Fibroblast of peridontal ligament (primary cell): ENCODE results near the gene RER1.
"Not testable (repeated sequence)": the region's sequence is repeated elsewhere in the genome, so short reads cannot be mapped to it uniquely, and the experiment has no call there.

Experiments used
- DNase-seq: peaks from one replicate; pipeline ENCODE4 v3.0.0-alpha.2; 2010; ENCODE audit errors: extremely low read depth

Gene RER1

GRCh38 chr1:2427976-2428375, 36.3 kb downstream of the RER1 start:
- DNase-seq, result no peak

DNA sequence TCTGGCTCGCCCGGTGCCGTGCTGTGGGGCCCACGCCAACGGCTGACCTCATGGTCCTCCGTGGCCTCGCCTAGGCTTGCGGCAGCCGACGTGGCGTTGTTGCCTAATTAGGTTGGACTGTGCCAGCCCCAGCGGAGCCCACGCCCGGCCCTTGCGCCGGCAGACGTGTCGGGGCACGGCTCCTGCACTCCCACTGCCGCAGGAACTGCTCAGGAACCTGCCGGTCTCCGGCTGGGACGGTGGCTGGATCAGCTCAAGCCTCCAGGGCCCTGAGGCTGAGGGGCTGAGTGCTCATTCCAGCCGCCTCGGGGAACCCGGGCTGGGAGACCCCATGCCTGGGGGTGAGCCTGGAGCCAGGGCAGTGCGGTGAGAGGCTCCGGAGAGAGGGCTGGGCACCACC, 36.8 kb downstream of the RER1 start:
- no peak for DNase-seq

DNA sequence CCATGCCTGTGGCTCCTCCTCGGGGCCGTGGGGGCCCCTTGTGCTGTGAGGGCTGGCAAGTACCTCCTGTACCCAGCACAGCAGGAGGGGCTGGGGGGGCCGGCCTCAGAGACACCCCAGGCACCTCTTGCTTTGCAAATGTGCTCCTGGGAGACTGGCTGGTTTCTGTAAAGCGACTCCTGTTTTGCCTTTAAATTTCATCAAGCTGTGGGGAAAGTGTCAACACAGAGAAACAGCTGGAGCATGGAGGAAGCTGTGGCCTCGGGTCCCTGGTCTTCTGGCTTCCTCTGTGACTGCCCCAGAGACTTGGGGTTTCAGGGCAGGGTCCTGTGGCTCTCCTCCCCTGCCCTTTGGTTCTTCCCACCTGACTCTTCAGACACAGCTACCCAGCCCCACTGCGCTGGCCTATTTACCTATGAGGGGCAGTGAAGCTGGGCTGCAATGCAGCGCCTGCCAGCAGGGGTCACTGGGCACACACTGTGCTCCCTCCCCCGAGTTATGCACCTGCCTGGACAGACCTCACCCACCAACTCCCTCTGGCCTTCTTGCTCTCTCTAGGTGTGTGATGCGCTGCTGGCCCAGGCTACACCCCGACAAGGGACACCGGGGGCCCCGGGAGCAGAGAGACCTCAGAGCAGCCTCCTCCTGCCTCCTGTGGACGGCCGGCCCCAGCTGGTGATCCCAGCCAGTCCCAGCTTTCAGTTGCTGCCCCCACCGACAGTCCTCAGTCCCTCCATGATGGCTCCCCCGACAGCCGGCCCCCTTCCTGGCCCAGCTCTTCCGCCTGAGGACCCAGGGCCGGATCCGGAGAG, 38.3 kb downstream of the RER1 start:
- DNase-seq, result no peak

GRCh38 chr1:2430592-2430973, 38.9 kb downstream of the RER1 start:
- no peak for DNase-seq

GRCh38 chr1:2431103-2431502, 39.5 kb downstream of the RER1 start:
- no peak for DNase-seq

GRCh38 chr1:2431518-2431917, 39.9 kb downstream of the RER1 start:
- no peak for DNase-seq

- DNase-seq, result no peak
Measured at GRCh38 chr1:2432441-2432844, 40.8 kb downstream of the RER1 start.

- no peak for DNase-seq
Measured at GRCh38 chr1:2433196-2433595, 41.6 kb downstream of the RER1 start.

DNA sequence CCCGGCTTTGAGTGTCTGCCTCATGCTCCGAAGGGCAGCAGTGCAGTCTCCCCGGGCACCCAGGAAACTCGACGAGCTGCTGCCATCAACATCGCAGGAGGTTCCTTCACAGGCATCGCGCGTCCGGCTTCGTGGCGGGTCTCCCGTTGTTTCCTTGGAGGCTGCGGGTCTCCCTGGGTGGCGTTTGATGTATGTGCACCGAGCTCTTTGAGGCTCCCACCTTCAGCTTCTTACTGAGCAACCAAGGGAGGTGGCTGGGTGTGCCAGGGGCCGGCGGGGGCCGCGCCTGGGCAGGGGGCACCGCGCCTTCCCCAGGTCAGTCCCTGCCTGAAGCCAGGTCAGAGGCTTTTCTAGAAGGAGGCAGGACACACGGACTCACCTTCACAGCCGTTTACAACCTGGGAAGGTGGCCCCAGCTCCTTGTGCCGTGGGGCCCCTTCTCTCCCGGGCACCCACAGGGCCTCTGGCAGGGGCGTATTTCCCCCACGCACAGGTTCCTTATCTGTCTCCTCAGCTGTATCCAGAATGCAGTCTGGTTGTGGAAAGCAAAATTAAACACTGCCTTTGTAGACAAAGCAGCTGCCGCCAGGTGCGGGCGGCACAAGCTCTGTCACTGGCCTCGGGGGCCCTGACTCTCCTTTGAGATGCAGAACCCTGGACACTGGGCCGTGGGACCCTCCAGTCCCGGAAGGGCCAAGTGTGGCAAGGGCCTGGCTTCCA, 42.5 kb downstream of the RER1 start:
- no peak for DNase-seq

- no peak for DNase-seq
Measured at GRCh38 chr1:2435091-2435490, 43.5 kb downstream of the RER1 start.

GRCh38 chr1:2435746-2436355, 44.2 kb downstream of the RER1 start:
- DNase-seq, result no peak

DNA sequence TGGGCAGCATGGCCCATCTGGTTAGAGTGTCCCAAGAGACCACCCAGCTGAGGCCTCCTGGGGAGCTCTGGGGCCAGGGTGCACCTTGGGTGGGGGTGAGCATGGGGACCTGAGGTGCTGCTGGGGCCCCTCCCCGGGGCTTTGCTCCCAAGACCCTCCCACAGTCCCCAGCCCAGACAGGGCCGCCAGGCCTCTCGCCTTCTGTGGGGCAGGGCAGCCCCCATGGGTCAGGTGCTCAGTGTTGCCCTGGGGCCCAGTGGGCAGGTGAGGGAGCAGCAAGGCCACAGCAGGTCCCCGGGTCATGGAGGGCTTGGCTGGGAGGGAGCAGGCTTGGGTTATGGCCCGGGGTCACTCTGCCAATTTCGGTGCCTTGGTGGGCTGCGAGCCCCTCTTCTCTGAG, 45.2 kb downstream of the RER1 start:
- DNase-seq, result no peak

DNA sequence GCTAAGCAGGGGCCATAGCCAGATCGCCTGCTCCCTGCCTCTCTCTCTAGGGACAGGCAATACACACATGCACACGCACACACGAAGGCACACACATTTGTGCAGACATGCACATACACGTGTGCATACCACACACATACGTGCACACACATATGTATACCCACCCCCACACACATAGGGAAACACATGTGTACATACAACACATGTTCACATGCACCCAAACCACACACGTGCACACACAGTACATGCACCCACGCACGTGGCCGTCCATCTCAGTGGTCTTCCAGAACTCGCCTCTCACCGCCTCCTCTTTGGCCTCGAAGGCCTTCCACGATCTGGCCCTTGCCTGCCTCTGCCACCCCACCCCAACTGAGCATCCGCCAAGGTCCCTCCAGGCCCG, 46.0 kb downstream of the RER1 start:
- no peak for DNase-seq

DNA sequence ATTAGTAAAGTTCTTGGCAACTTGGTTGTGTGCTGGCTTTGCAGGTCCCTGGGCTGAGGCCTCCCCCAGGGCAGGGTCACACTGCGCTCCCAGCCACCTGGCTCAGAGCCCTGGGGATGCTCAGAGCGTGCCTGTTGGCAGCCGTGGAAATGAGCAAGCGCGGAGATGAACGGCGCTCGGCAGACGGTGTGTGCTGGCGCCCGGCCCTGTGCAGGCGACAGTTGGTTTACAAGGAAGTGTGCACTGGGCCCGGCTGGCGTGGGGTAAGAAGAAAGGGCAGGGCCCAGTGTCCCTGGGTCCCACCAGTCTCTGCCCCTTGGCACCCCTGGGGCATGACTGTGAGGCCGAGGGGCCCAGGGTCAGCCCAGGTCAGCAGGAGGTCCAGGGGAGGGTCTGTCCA, 46.4 kb downstream of the RER1 start:
- DNase-seq, result no peak

- no peak for DNase-seq
Measured at GRCh38 chr1:2438641-2439040, 47.0 kb downstream of the RER1 start.

DNA sequence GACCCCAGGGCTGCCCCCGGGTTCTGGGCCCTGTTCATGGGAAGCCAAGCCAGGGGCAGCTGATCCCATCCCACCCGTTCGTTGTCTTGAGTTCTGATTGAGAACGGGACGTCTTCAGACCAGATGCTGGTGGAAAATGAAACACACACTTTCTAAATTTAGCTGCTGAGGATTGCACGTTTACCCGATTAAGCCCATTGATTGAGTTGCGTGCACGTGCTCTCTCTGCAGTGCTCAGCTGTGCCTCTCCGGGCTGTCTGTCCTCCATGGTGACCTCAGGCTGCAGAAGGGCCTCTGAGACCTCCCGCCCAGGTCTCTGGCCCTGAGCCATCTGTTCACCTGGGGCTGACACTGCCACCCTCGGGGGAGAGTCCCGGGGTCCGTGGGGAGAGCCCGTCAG, 47.7 kb downstream of the RER1 start:
- DNase-seq, result no peak

- not testable (repeated sequence) for DNase-seq
Measured at GRCh38 chr1:2440346-2440745, 48.7 kb downstream of the RER1 start.

DNA sequence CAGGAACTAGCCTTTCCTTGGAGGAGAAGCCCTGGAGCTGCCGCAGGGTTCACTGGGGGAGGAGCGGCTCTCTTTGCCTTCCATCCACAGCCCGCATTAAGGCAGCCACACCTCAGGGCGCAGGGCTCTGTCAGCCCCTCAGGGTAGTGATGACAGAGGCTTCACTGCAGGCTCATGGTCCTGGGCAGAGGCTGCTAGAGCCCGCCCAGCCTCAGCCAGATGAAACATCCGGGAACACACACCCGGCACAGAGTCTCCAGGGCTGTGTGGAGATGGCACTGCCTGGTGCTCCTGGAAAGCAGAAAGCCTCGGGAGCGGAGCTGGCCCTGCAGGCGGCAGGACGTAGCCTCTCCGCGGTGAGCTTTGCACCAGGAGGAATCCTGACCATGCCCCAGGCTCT, 50.1 kb downstream of the RER1 start:
- no peak for DNase-seq

DNA sequence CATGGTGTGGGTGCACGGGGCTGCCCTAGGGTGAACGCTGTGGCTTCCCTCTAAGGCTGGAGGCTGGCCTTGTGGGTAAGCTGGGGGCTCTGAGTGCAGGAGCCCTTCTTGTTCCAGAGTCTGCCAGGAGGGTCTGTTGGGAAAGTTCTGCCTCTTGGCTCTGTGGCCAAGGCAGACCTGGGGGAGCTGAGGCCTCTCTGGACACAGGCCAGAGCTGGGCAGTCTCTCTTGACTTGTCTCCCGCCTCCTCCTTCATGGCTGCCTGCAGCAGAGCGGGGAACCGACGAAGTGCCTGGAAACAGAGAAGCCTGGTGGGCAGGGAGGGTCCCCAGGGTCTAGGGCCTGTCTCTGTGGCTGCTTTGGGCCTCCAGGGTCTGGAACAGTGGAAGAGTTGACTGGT, 51.0 kb downstream of the RER1 start:
- DNase-seq, result no peak

- DNase-seq, result no peak
Measured at GRCh38 chr1:2443277-2444137, 51.9 kb downstream of the RER1 start.

DNA sequence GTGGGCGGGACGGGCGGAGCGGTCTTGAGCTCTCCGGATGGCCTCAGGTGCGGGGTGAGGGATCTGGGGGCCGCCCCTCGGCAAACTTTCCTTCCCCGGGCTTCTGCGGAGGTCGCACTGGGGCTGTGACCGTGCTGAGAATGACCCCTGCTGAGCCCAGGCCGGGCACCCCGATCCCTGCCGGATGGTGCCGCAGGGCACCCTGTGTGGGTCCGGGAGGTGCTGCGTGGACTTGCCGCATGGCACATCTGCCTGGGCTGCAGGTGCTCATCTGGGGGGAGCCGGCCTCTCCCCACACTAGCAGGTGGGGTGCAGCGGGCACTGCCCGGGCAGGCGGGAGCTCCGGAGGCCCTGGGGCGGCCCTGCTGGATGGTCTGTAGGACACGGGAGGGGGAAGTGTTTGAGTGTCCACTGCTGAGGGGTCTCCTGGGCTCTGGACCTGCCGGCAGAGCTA, 52.5 kb downstream of the RER1 start:
- DNase-seq, result no peak
